GM23338 (cell line): ENCODE data around the gene AGAP2. TPM values are rescaled to one million over a fixed set of nuclear protein-coding genes. Genes with fewer than 3 reads are reported as not detected.

Experiments used
- ATAC-seq: fragments of 200-7000 bp; cut with Tn5 transposase; 3 replicates; pipeline ENCODE4 v1.9.1; 2020
- DNase-seq: peaks from one replicate; pipeline ENCODE4 v3.0.0-alpha.2; 2015; ENCODE audit warnings: low spot score
- H2AFZ ChIP-seq: fragments of 200-600 bp; sonication (generic); 2 replicates; pipeline ENCODE4 v1.8.0; 2016; ENCODE audit warnings: antibody characterized with exemption, mild to moderate bottlenecking, moderate library complexity
- H3F3A ChIP-seq: fragments of 200-600 bp; sonication (generic); replicated peaks from 2 replicates; pipeline ENCODE4 v1.8.0; 2017; ENCODE audit warnings: antibody characterized with exemption, mixed run types, low read depth
- H3K27ac ChIP-seq: fragments of 200-600 bp; sonication (generic); 2 replicates; pipeline ENCODE4 v1.6.1; 2016; ENCODE audit warnings: low read depth
- H3K27me3 ChIP-seq: fragments of 200-600 bp; sonication (generic); 2 replicates; pipeline ENCODE4 v1.8.0; 2016; ENCODE audit warnings: mild to moderate bottlenecking, mixed run types, moderate library complexity; ENCODE audit not compliant: insufficient read depth
- H3K36me3 ChIP-seq: fragments of 200-600 bp; sonication (generic); 2 replicates; pipeline ENCODE4 v1.8.0; 2016; ENCODE audit warnings: mild to moderate bottlenecking; ENCODE audit not compliant: insufficient read depth
- H3K4me1 ChIP-seq: fragments of 200-600 bp; sonication (generic); 2 replicates; pipeline ENCODE4 v1.8.0; 2016; ENCODE audit warnings: mild to moderate bottlenecking, moderate library complexity; ENCODE audit not compliant: insufficient read depth
- H3K4me2 ChIP-seq: fragments of 200-600 bp; sonication (generic); 2 replicates; pipeline ENCODE4 v1.7.1; 2017; ENCODE audit warnings: mixed run types
- H3K4me3 ChIP-seq: fragments of 200-600 bp; sonication (generic); 2 replicates; pipeline ENCODE4 v1.6.1; 2016; ENCODE audit warnings: mixed run types
- H3K79me2 ChIP-seq: fragments of 200-600 bp; sonication (generic); replicated peaks from 2 replicates; pipeline ENCODE4 v1.8.0; 2017; ENCODE audit warnings: mild to moderate bottlenecking; ENCODE audit not compliant: insufficient read depth
- H3K9me2 ChIP-seq: fragments of 200-600 bp; sonication (generic); 2 replicates; pipeline ENCODE4 v1.8.0; 2017; ENCODE audit not compliant: insufficient read depth
- H4K20me1 ChIP-seq: fragments of 200-600 bp; sonication (generic); replicated peaks from 2 replicates; pipeline ENCODE4 v1.8.0; 2017; ENCODE audit warnings: mild to moderate bottlenecking; ENCODE audit not compliant: insufficient read depth
- H3K27ac Mint-ChIP-seq: 2 replicates; pipeline ENCODE4 v1.8.0; 2020; ENCODE audit warnings: inconsistent platforms, mild to moderate bottlenecking, moderate library complexity, mixed read lengths
- H3K27me3 Mint-ChIP-seq: 3 replicates; pipeline ENCODE4 v1.8.0; 2022; ENCODE audit warnings: low read depth, mild to moderate bottlenecking, moderate library complexity, mixed read lengths, inconsistent platforms; ENCODE audit not compliant: insufficient read depth, poor library complexity
- H3K36me3 Mint-ChIP-seq: 3 replicates; pipeline ENCODE4 v1.8.0; 2021; ENCODE audit warnings: low read depth, mild to moderate bottlenecking, inconsistent platforms, moderate library complexity, mixed read lengths
- H3K4me1 Mint-ChIP-seq: 3 replicates; pipeline ENCODE4 v1.8.0; 2020; ENCODE audit warnings: mild to moderate bottlenecking, inconsistent platforms, mixed read lengths
- H3K4me3 Mint-ChIP-seq: 3 replicates; pipeline ENCODE4 v1.8.0; 2021; ENCODE audit warnings: moderate library complexity, mild to moderate bottlenecking, inconsistent platforms, mixed read lengths
- H3K9me3 Mint-ChIP-seq: 3 replicates; pipeline ENCODE4 v1.8.0; 2020; ENCODE audit warnings: moderate library complexity, mild to moderate bottlenecking, inconsistent platforms, mixed read lengths
- CREB1 ChIP-seq: fragments of 250-450 bp; sonication (Bioruptor Pico); IDR thresholded peaks from 2 replicates; pipeline ENCODE4 v1.5.0; 2020; ENCODE audit warnings: low read depth, mild to moderate bottlenecking, moderate library complexity
- EZH2 ChIP-seq: fragments of 200-600 bp; sonication (generic); IDR thresholded peaks from one replicate; pipeline ENCODE4 v1.8.0; 2017; ENCODE audit warnings: antibody characterized with exemption, mild to moderate bottlenecking, low read depth; ENCODE audit not compliant: unreplicated experiment
- EZH2phosphoT487 ChIP-seq: fragments of 200-600 bp; sonication (generic); IDR thresholded peaks from one replicate; pipeline ENCODE4 v1.8.1; 2018; ENCODE audit warnings: antibody characterized with exemption; ENCODE audit not compliant: unreplicated experiment
- JUNB ChIP-seq: IDR thresholded peaks from one replicate; pipeline ENCODE4 v1.6.1; 2016; ENCODE audit warnings: antibody characterized with exemption; ENCODE audit not compliant: unreplicated experiment
- NANOG ChIP-seq: IDR thresholded peaks from 2 replicates; pipeline ENCODE4 v1.6.1; 2016; ENCODE audit warnings: antibody characterized with exemption, borderline replicate concordance
- POLR2AphosphoS5 ChIP-seq: IDR thresholded peaks from 2 replicates; pipeline ENCODE4 v1.6.1; 2016; ENCODE audit warnings: antibody characterized with exemption, low read depth
- STAT1 ChIP-seq: IDR thresholded peaks from one replicate; pipeline ENCODE4 v1.6.1; 2016; ENCODE audit warnings: antibody characterized with exemption; ENCODE audit not compliant: unreplicated experiment
- ZNF114 ChIP-seq: fragments of 250-450 bp; sonication (Bioruptor Pico); IDR thresholded peaks from 2 replicates; pipeline ENCODE4 v1.5.0; 2020; ENCODE audit warnings: mild to moderate bottlenecking, moderate library complexity
- ZNF331 ChIP-seq: fragments of 250-450 bp; sonication (Bioruptor Pico); IDR thresholded peaks from 2 replicates; pipeline ENCODE4 v1.5.0; 2020; ENCODE audit warnings: low read depth, mild to moderate bottlenecking, moderate library complexity
- ZNF462 ChIP-seq: fragments of 250-450 bp; sonication (Bioruptor Pico); IDR thresholded peaks from 2 replicates; pipeline ENCODE4 v1.5.0; 2020; ENCODE audit warnings: mild to moderate bottlenecking, moderate library complexity
- polyA plus RNA-seq: library from polyadenylated mRNA; unstranded; fragments of >200 nt; fragmentation: Nextera tagmentation; extraction: Ambion mirVana; gene quantifications from 2 replicates; pipeline ENCODE4 v1.2.1, GENCODE V29; 2016
- total RNA-seq: library from RNA; depleted of rRNA; stranded (reverse); fragments of >200 nt; shearing (Covaris generic); gene quantifications from 2 replicates; pipeline ENCODE4 v1.2.3, GENCODE V29; 2014
- TF ChIP-seq, protein P1 (sequence below): IDR thresholded peaks from 2 replicates; pipeline ENCODE4 v1.6.1; 2016; ENCODE audit warnings: antibody characterized with exemption
- TF ChIP-seq, protein P2 (sequence below): IDR thresholded peaks from one replicate; pipeline ENCODE4 v1.6.1; 2018; ENCODE audit warnings: antibody characterized with exemption; ENCODE audit not compliant: unreplicated experiment
- TF ChIP-seq, protein P3 (sequence below), 2 experiments: fragments of 200-600 bp in 1 of 2; sonication (generic) in 1 of 2; conservative IDR thresholded peaks; 2 replicates each; pipeline versions ENCODE4 v1.5.1 to v1.6.1; 2016 to 2017; ENCODE audit warnings: antibody characterized with exemption in 2 of 2, low read depth in 2 of 2, mild to moderate bottlenecking in 2 of 2, moderate library complexity in 1 of 2

AGAP2 gene
- total and polyA plus RNA-seq, 2 experiments from 2014 or later: 0.36 to 1.3 TPM

DNA sequence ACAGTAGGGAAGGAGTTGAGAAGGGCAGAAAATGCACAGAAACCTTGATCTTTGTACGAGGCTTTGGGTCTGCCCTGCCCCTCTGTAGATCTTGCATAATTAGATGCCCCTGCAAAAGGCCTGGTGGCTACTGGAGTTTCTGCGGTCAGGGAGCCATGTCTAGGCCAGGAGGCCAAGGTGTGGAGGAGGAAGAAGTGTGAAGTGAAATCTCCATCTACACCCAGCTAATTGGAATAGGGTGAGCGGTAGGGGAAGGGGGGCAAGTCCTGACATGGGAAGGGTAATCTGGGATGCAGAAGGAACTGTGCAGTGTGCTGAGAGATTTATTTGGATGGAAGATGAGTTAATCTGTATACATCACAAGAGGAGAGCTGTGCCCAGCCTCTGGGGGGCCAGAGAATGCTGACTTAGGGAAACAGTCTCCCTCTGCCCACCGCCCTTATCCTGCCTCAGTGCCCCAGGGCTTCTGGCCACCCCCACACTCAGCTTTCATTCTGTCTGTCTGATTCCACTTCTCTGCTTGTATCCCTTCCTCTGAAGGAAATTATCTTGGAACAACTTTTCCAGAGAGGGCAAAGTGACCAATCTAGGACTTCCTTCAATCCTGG, 23.0 kb upstream of the AGAP2 start:
- ATAC-seq (no peak), DNase-seq (no peak)
- Mint-ChIP-seq H3K4me3 (peak overlapping the region; percentile 18; the same call in 1 of the 3 replicates), H3K4me1 (peaks cover 29% of the 10 kb centered on the region), H3K9me3 (no peaks in the 10 kb centered on the region), H3K36me3 (no peaks in the 10 kb centered on the region; the same call in 2 of the 3 replicates), H3K27me3 (peaks cover 71% of the 10 kb centered on the region), H3K27ac (no peak overlapping the region)
- H3K4me3 ChIP-seq: no peak overlapping the region
- H4K20me1 ChIP-seq: peaks cover 4% of the 10 kb centered on the region; the same call in 1 of the 2 replicates
- no peak overlapping the region for H3K27ac ChIP-seq
- H3K4me2 ChIP-seq: no peak overlapping the region
- TF ChIP-seq EZH2 (no peak), JUNB (no peak), ZNF331 (no peak), ZNF462 (CRISPR knock-in tag) (no peak), CREB1 (CRISPR knock-in tag) (no peak), EZH2phosphoT487 (no peak), STAT1 (no peak), NANOG (no peak), ZNF114 (no peak), POLR2AphosphoS5 (no peak)
- TF ChIP-seq, protein P1, sequence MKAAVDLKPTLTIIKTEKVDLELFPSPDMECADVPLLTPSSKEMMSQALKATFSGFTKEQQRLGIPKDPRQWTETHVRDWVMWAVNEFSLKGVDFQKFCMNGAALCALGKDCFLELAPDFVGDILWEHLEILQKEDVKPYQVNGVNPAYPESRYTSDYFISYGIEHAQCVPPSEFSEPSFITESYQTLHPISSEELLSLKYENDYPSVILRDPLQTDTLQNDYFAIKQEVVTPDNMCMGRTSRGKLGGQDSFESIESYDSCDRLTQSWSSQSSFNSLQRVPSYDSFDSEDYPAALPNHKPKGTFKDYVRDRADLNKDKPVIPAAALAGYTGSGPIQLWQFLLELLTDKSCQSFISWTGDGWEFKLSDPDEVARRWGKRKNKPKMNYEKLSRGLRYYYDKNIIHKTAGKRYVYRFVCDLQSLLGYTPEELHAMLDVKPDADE: no peak
- TF ChIP-seq, protein P2, sequence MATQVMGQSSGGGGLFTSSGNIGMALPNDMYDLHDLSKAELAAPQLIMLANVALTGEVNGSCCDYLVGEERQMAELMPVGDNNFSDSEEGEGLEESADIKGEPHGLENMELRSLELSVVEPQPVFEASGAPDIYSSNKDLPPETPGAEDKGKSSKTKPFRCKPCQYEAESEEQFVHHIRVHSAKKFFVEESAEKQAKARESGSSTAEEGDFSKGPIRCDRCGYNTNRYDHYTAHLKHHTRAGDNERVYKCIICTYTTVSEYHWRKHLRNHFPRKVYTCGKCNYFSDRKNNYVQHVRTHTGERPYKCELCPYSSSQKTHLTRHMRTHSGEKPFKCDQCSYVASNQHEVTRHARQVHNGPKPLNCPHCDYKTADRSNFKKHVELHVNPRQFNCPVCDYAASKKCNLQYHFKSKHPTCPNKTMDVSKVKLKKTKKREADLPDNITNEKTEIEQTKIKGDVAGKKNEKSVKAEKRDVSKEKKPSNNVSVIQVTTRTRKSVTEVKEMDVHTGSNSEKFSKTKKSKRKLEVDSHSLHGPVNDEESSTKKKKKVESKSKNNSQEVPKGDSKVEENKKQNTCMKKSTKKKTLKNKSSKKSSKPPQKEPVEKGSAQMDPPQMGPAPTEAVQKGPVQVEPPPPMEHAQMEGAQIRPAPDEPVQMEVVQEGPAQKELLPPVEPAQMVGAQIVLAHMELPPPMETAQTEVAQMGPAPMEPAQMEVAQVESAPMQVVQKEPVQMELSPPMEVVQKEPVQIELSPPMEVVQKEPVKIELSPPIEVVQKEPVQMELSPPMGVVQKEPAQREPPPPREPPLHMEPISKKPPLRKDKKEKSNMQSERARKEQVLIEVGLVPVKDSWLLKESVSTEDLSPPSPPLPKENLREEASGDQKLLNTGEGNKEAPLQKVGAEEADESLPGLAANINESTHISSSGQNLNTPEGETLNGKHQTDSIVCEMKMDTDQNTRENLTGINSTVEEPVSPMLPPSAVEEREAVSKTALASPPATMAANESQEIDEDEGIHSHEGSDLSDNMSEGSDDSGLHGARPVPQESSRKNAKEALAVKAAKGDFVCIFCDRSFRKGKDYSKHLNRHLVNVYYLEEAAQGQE: no peak
- TF ChIP-seq, protein P3, sequence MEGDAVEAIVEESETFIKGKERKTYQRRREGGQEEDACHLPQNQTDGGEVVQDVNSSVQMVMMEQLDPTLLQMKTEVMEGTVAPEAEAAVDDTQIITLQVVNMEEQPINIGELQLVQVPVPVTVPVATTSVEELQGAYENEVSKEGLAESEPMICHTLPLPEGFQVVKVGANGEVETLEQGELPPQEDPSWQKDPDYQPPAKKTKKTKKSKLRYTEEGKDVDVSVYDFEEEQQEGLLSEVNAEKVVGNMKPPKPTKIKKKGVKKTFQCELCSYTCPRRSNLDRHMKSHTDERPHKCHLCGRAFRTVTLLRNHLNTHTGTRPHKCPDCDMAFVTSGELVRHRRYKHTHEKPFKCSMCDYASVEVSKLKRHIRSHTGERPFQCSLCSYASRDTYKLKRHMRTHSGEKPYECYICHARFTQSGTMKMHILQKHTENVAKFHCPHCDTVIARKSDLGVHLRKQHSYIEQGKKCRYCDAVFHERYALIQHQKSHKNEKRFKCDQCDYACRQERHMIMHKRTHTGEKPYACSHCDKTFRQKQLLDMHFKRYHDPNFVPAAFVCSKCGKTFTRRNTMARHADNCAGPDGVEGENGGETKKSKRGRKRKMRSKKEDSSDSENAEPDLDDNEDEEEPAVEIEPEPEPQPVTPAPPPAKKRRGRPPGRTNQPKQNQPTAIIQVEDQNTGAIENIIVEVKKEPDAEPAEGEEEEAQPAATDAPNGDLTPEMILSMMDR (conservative IDR thresholded peaks at IDR 0.05; ENCODE audit: low read depth in 2 of 2): no peak
- H3K4me1 ChIP-seq: peaks cover 17% of the 10 kb centered on the region
- H2AFZ ChIP-seq: no peak overlapping the region
- no peaks in the 10 kb centered on the region for H3K9me2 ChIP-seq
- no peaks in the 10 kb centered on the region for H3K79me2 ChIP-seq
- peaks cover 9% of the 10 kb centered on the region for H3F3A ChIP-seq
- no peaks in the 10 kb centered on the region for H3K36me3 ChIP-seq
- H3K27me3 ChIP-seq: peaks cover 94% of the 10 kb centered on the region
